ENCODE measurements around the gene PVR. TPM values are rescaled to one million over a fixed set of nuclear protein-coding genes. Genes with fewer than 3 reads are reported as not detected.

The PVR gene
- total and polyA plus RNA-seq, 9 of the 15 experiments (the other 6 are each of a cell fraction or from before 2014, with no cell fraction given): 0.89 to 14.5 (median 9.8) TPM

DNA sequence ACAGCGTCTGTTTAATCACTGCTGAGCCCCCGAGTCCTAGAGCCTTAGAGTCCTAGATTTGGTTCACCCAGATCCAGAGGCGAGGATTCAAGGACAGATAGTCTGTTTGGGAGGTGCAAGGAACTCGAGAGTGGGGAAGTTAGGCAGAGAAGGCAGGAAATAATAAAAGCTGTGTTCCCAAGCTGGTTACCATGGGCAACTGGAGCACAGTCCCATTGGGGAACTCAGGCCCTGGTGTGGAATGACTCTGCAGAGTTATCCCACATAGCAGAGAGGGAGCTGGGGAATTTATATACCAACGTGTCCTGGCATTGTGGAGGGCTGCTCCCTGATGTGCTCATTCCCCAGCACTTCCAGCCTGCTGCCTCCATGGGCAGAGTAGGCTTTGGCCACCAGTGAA, 20.6 kb upstream of the PVR start:
- Histone ChIP-seq H3K4me1 (replicated peaks in 1 of 2; ENCODE audit: control insufficient read depth in 2 of 2, insufficient read depth in 2 of 2, low read length in 2 of 2) (no peaks in the 10 kb centered on the region), H3K27ac (ENCODE audit: extremely low read depth, low read depth, low read length) (no peak overlapping the region), H3K79me2 (ENCODE audit: control insufficient read depth, insufficient read depth, low read length) (no peaks in the 10 kb centered on the region), H3K27me3 (ENCODE audit: control insufficient read depth in 2 of 2, insufficient read depth in 2 of 2, low read length in 2 of 2) (no peaks in the 10 kb centered on the region; a peak in 1 of 5 replicates), H3K9me3 (replicated peaks; ENCODE audit: control insufficient read depth, insufficient read depth, low read depth, low read length) (no peaks in the 10 kb centered on the region), H2AFZ (ENCODE audit: low read depth, low read length) (no peak overlapping the region), H4K20me1 (replicated peaks; ENCODE audit: control insufficient read depth, insufficient read depth, low read length) (no peaks in the 10 kb centered on the region), H3K36me3 (ENCODE audit: control insufficient read depth, insufficient read depth, low read length) (no peaks in the 10 kb centered on the region), H3K4me3 (no peak overlapping the region), H3K4me2 (ENCODE audit: insufficient read depth, low read length) (no peak overlapping the region), H3K9ac (ENCODE audit: insufficient read depth in 1 of 2, low read depth in 2 of 2, low read length in 2 of 2) (no peak overlapping the region), H3K9me1 (ENCODE audit: control insufficient read depth, insufficient read depth, low read length) (no peaks in the 10 kb centered on the region)
- BruUV-seq (replicated peaks): no TSS peak
- WGBS (ENCODE audit: insufficient coverage, low coverage, missing lambda C conversion rate): 8% methylated on average over 5 of the region's 5 CpGs
- DNase-seq (ENCODE audit: extremely low read depth in 1 of 4, low spot score in 3 of 4) (no peak), ATAC-seq (no peak), FAIRE-seq (no peak)
- POLR2A ChIA-PET: interaction anchor here (1.1 kb wide), 1 partner anchor 29 kb away, joined by 3 read pairs; no protein-coding TSS in a partner anchor
- in situ Hi-C loops (cut with MboI) (no loop called here), intact Hi-C loops (cut with micrococcal nuclease) (no loop called here)
- CTCF ChIA-PET (ENCODE audit: low intra/inter-chr PET ratio): no interaction called here
- TF ChIP-seq NFE2 (IDR thresholded peaks at IDR 0.05; ENCODE audit: low read depth) (peak; percentile 61), ZNF77 (CRISPR knock-in tag; IDR thresholded peaks at IDR 0.05) (no peak), YBX1 (IDR thresholded peaks at IDR 0.05) (no peak), CBX3 (IDR thresholded peaks at IDR 0.05; ENCODE audit: borderline replicate concordance in 1 of 2, low read length in 2 of 2) (no peak), ZNF764 (CRISPR knock-in tag; IDR thresholded peaks at IDR 0.05; ENCODE audit: low read depth) (no peak), ZFPM2 (CRISPR knock-in tag; IDR thresholded peaks at IDR 0.05) (no peak), MYC (IDR thresholded peaks at IDR 0.05; ENCODE audit: low read depth, low read length) (no peak), MYC (CRISPR knock-in tag; IDR thresholded peaks at IDR 0.05; ENCODE audit: borderline replicate concordance, low read depth) (no peak), ZNF589 (CRISPR knock-in tag; IDR thresholded peaks at IDR 0.05; ENCODE audit: low read depth) (no peak), RNF2 (IDR thresholded peaks at IDR 0.05) (no peak), HNRNPK (IDR thresholded peaks at IDR 0.05; ENCODE audit: low read depth, low read length, poor library complexity, severe bottlenecking) (no peak), FOXA3 (CRISPR knock-in tag; conservative IDR thresholded peaks at IDR 0.05 in 1 of 2, IDR thresholded peaks at IDR 0.05 in 1 of 2) (no peak), MYNN (IDR thresholded peaks at IDR 0.05) (peak; percentile 94), MYNN (CRISPR knock-in tag; IDR thresholded peaks at IDR 0.05) (peak; percentile 83), RFX1 (IDR thresholded peaks at IDR 0.05) (peak; percentile 80)
- TF ChIP-seq, protein P1, sequence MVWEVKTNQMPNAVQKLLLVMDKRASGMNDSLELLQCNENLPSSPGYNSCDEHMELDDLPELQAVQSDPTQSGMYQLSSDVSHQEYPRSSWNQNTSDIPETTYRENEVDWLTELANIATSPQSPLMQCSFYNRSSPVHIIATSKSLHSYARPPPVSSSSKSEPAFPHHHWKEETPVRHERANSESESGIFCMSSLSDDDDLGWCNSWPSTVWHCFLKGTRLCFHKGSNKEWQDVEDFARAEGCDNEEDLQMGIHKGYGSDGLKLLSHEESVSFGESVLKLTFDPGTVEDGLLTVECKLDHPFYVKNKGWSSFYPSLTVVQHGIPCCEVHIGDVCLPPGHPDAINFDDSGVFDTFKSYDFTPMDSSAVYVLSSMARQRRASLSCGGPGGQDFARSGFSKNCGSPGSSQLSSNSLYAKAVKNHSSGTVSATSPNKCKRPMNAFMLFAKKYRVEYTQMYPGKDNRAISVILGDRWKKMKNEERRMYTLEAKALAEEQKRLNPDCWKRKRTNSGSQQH (CRISPR knock-in tag; IDR thresholded peaks at IDR 0.05): no peak
- TF ChIP-seq, protein P2, sequence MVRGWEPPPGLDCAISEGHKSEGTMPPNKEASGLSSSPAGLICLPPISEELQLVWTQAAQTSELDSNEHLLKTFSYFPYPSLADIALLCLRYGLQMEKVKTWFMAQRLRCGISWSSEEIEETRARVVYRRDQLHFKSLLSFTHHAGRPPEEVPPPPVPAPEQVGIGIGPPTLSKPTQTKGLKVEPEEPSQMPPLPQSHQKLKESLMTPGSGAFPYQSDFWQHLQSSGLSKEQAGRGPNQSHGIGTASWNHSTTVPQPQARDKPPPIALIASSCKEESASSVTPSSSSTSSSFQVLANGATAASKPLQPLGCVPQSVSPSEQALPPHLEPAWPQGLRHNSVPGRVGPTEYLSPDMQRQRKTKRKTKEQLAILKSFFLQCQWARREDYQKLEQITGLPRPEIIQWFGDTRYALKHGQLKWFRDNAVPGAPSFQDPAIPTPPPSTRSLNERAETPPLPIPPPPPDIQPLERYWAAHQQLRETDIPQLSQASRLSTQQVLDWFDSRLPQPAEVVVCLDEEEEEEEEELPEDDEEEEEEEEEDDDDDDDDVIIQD (CRISPR knock-in tag; IDR thresholded peaks at IDR 0.05): no peak
